Naive thymus-derived CD8-positive, alpha-beta T cell (primary cell): ENCODE data around the gene ZMIZ1. TPM values are rescaled to one million over a fixed set of nuclear protein-coding genes. Genes with fewer than 3 reads are reported as not detected.

ENCODE experiments used
- ATAC-seq, 2 donors: fragments of 150-1000 bp; cut with Tn5 transposase in 1 of 2; sonication (Bioruptor Pico), chemical (Tn5 transposase) in 1 of 2; 1 replicate in 1 of 2; 2 replicates in 1 of 2; pipeline ENCODE4 v1.10.0; 2021; ENCODE audit warnings: mild to moderate bottlenecking in 2 of 2, moderate library complexity in 2 of 2
- POLR2A ChIA-PET: fragments of 350-600 bp; sonication (Branson Sonifier 250); formaldehyde crosslinking; loops from one replicate; lab custom pipeline; 2021; ENCODE audit warnings: antibody characterized with exemption; lab: Charles Lee
- DNase-seq, 10 donors: peaks; one replicate each; pipeline versions ENCODE4 v3.0.0 to v3.0.0-alpha.2; 2020 to 2022
- H3K27ac Mint-ChIP-seq, 10 donors: one replicate each; pipeline ENCODE4 v1.8.0; 2020 to 2022; ENCODE audit warnings: mild to moderate bottlenecking in 10 of 10, mixed read lengths in 10 of 10, moderate library complexity in 4 of 10, inconsistent platforms in 1 of 10
- H3K27me3 Mint-ChIP-seq, 5 donors: one replicate each; pipeline ENCODE4 v1.8.0; 2021 to 2022; ENCODE audit warnings: mixed read lengths in 5 of 5
- H3K36me3 Mint-ChIP-seq, 3 donors: one replicate each; pipeline ENCODE4 v1.8.0; 2020 to 2022; ENCODE audit warnings: mixed read lengths in 3 of 3, mild to moderate bottlenecking in 2 of 3, inconsistent platforms in 1 of 3
- H3K4me1 Mint-ChIP-seq, 4 donors: one replicate each; pipeline ENCODE4 v1.8.0; 2021 to 2022; ENCODE audit warnings: mixed read lengths in 4 of 4
- H3K4me3 Mint-ChIP-seq, 10 donors: one replicate each; pipeline ENCODE4 v1.8.0; 2020 to 2022; ENCODE audit warnings: mild to moderate bottlenecking in 10 of 10, mixed read lengths in 10 of 10, moderate library complexity in 6 of 10, inconsistent platforms in 1 of 10
- H3K9me3 Mint-ChIP-seq, 9 donors: one replicate each; pipeline ENCODE4 v1.8.0; 2020 to 2022; ENCODE audit warnings: mixed read lengths in 9 of 9, mild to moderate bottlenecking in 3 of 9, inconsistent platforms in 1 of 9, moderate library complexity in 1 of 9
- polyA plus RNA-seq, 3 donors: library from polyadenylated mRNA; unstranded; fragments of 300-500 nt; fragmentation: Illumina TruSeq; gene quantifications; one replicate each; pipeline ENCODE4 v1.2.3, GENCODE V29; 2021
- total RNA-seq, 8 experiments: library from RNA in 2 of 8; stranded (reverse) in 2 of 8; gene quantifications; one replicate each; pipeline ENCODE4 v1.2.3 and lab custom pipeline; 2021 to 2026

Gene ZMIZ1
- total and polyA plus RNA-seq, 5 experiments from 2014 or later = 1.4 to 11.6 (median 2.7) TPM

- ATAC-seq = no peak
- Mint-ChIP-seq H3K4me3 (no peak overlapping the region), H3K4me1 (peaks cover 0 to 11% (median 8%) of the 10 kb centered on the region in 4 donors), H3K9me3 (no peaks in the 10 kb centered on the region), H3K27me3 (no peaks in the 10 kb centered on the region), H3K27ac (peak overlapping the region in 1 of 10 donors; percentile 17), H3K36me3 (peaks cover 0 to 2% (median 0%) of the 10 kb centered on the region in 3 donors)
- DNase-seq = no peak
- POLR2A ChIA-PET = interaction anchor here (1.2 kb wide), 1 partner anchor 127 kb away, joined by 3 read pairs; no protein-coding TSS in a partner anchor
Measured at GRCh38 chr10:79193694-79194382, 125.1 kb downstream of the ZMIZ1 start.

- Mint-ChIP-seq H3K36me3 (no peaks in the 10 kb centered on the region), H3K4me1 (peaks cover 0 to 11% (median 8%) of the 10 kb centered on the region in 4 donors), H3K27ac (peak overlapping the region in 1 of 10 donors; percentile 67), H3K9me3 (no peaks in the 10 kb centered on the region), H3K4me3 (no peak overlapping the region), H3K27me3 (no peaks in the 10 kb centered on the region)
- POLR2A ChIA-PET = interaction anchor here (0.5 to 2.3 kb wide), 5 partner anchors 117 to 1148 kb away, joined by 3 to 5 read pairs (median 3); no protein-coding TSS in a partner anchor
- peak; percentile 91 to 95 for ATAC-seq
- peak; percentile 49 to 85 (median 74) for DNase-seq
Measured at GRCh38 chr10:79195091-79195923, 126.5 kb downstream of the ZMIZ1 start.

GRCh38 chr10:79196470-79197461 is 128.0 kb downstream of the ZMIZ1 start:
- H3K4me1 Mint-ChIP-seq = peaks cover 0 to 11% (median 8%) of the 10 kb centered on the region in 4 donors
- peaks cover 0 to 1% (median 0%) of the 10 kb centered on the region in 3 donors for H3K36me3 Mint-ChIP-seq
- H3K9me3 Mint-ChIP-seq = no peaks in the 10 kb centered on the region
- peak; percentile 30 to 80 (median 68) for DNase-seq
- H3K4me3 Mint-ChIP-seq = no peak overlapping the region
- POLR2A ChIA-PET = interaction anchor here (0.7 to 2.3 kb wide), 2 partner anchors 150 to 1149 kb away, joined by 3 to 5 read pairs; no protein-coding TSS in a partner anchor
- H3K27me3 Mint-ChIP-seq = no peaks in the 10 kb centered on the region
- H3K27ac Mint-ChIP-seq = peak overlapping the region in 1 of 10 donors; percentile 53
- ATAC-seq = peak; percentile 46 to 64

- H3K4me1 Mint-ChIP-seq = peaks cover 0 to 11% (median 7%) of the 10 kb centered on the region in 4 donors
- ATAC-seq (no peak), DNase-seq (no peak)
- no peaks in the 10 kb centered on the region for H3K27me3 Mint-ChIP-seq
- no peak overlapping the region for H3K4me3 Mint-ChIP-seq
- no peaks in the 10 kb centered on the region for H3K9me3 Mint-ChIP-seq
- POLR2A ChIA-PET = interaction anchor here (0.7 to 2.3 kb wide), 2 partner anchors 151 to 1150 kb away, joined by 3 to 5 read pairs; no protein-coding TSS in a partner anchor
- H3K36me3 Mint-ChIP-seq = peaks cover 0 to 4% (median 0%) of the 10 kb centered on the region in 3 donors
- H3K27ac Mint-ChIP-seq = peak overlapping the region in 1 of 10 donors; percentile 56
Measured at GRCh38 chr10:79197558-79197957, 128.8 kb downstream of the ZMIZ1 start.

GRCh38 chr10:79200346-79200745 is 131.6 kb downstream of the ZMIZ1 start:
- no peak for DNase-seq
- Mint-ChIP-seq H3K36me3 (peaks cover 0 to 16% (median 2%) of the 10 kb centered on the region in 3 donors), H3K4me1 (peaks cover 0 to 5% (median 3%) of the 10 kb centered on the region in 4 donors), H3K27me3 (no peaks in the 10 kb centered on the region), H3K27ac (no peak overlapping the region), H3K4me3 (no peak overlapping the region), H3K9me3 (no peaks in the 10 kb centered on the region)
- POLR2A ChIA-PET = no interaction called here
- ATAC-seq = no peak

- H3K9me3 Mint-ChIP-seq = no peaks in the 10 kb centered on the region
- ATAC-seq (no peak), DNase-seq (no peak)
- peaks cover 0 to 3% (median 0%) of the 10 kb centered on the region in 4 donors for H3K4me1 Mint-ChIP-seq
- H3K36me3 Mint-ChIP-seq = peaks cover 0 to 17% (median 2%) of the 10 kb centered on the region in 3 donors
- POLR2A ChIA-PET = no interaction called here
- H3K4me3 Mint-ChIP-seq = no peak overlapping the region
- H3K27ac Mint-ChIP-seq = no peak overlapping the region
- no peaks in the 10 kb centered on the region for H3K27me3 Mint-ChIP-seq
Measured at GRCh38 chr10:79201706-79202105, 132.9 kb downstream of the ZMIZ1 start.

- ATAC-seq (no peak), DNase-seq (peak in 3 of 10 donors; percentile 6 to 17 (median 12))
- peaks cover 0 to 22% (median 2%) of the 10 kb centered on the region in 3 donors for H3K36me3 Mint-ChIP-seq
- no peaks in the 10 kb centered on the region for H3K27me3 Mint-ChIP-seq
- peaks cover 0 to 3% (median 0%) of the 10 kb centered on the region in 4 donors for H3K4me1 Mint-ChIP-seq
- POLR2A ChIA-PET = interaction anchor here (0.5 kb wide), 1 partner anchor 573 kb away, joined by 5 read pairs; no protein-coding TSS in a partner anchor
- peak overlapping the region in 1 of 10 donors; percentile 56 for H3K27ac Mint-ChIP-seq
- no peaks in the 10 kb centered on the region for H3K9me3 Mint-ChIP-seq
- H3K4me3 Mint-ChIP-seq = no peak overlapping the region
Measured at GRCh38 chr10:79202188-79203013, 133.6 kb downstream of the ZMIZ1 start.

- no peak overlapping the region for H3K27ac Mint-ChIP-seq
- no peak for DNase-seq
- ATAC-seq = no peak
- peaks cover 0 to 3% (median 0%) of the 10 kb centered on the region in 4 donors for H3K4me1 Mint-ChIP-seq
- POLR2A ChIA-PET = no interaction called here
- no peaks in the 10 kb centered on the region for H3K9me3 Mint-ChIP-seq
- H3K36me3 Mint-ChIP-seq = peaks cover 0 to 22% (median 3%) of the 10 kb centered on the region in 3 donors
- no peak overlapping the region for H3K4me3 Mint-ChIP-seq
- H3K27me3 Mint-ChIP-seq = no peaks in the 10 kb centered on the region
Measured at GRCh38 chr10:79203014-79203644, 134.4 kb downstream of the ZMIZ1 start.

GRCh38 chr10:79203833-79204232 is 135.1 kb downstream of the ZMIZ1 start:
- no peaks in the 10 kb centered on the region for H3K9me3 Mint-ChIP-seq
- DNase-seq = no peak
- no peak overlapping the region for H3K27ac Mint-ChIP-seq
- peaks cover 0 to 3% (median 0%) of the 10 kb centered on the region in 4 donors for H3K4me1 Mint-ChIP-seq
- H3K36me3 Mint-ChIP-seq = peaks cover 0 to 29% (median 8%) of the 10 kb centered on the region in 3 donors
- H3K4me3 Mint-ChIP-seq = no peak overlapping the region
- no peak for ATAC-seq
- POLR2A ChIA-PET = no interaction called here
- no peaks in the 10 kb centered on the region for H3K27me3 Mint-ChIP-seq

GRCh38 chr10:79206300-79207095 is 137.7 kb downstream of the ZMIZ1 start:
- Mint-ChIP-seq H3K27ac (peak overlapping the region in 1 of 10 donors; percentile 79), H3K36me3 (peaks cover 0 to 36% (median 8%) of the 10 kb centered on the region in 3 donors), H3K9me3 (no peaks in the 10 kb centered on the region), H3K27me3 (no peaks in the 10 kb centered on the region), H3K4me1 (peaks cover 0 to 3% (median 0%) of the 10 kb centered on the region in 4 donors), H3K4me3 (no peak overlapping the region)
- no peak for DNase-seq
- POLR2A ChIA-PET = no interaction called here
- no peak for ATAC-seq
